Endodermal cell (in vitro differentiated cells): Measurements from ENCODE around the gene MCIDAS. TPM values are rescaled to one million over a fixed set of nuclear protein-coding genes. Genes with fewer than 3 reads are reported as not detected.

Experiments
- DNase-seq: peaks from one replicate; pipeline ENCODE4 v3.0.0-alpha.2; 2017
- H3K27ac ChIP-seq: 2 replicates; pipeline ENCODE4 v1.5.1; 2013; ENCODE audit warnings: mild to moderate bottlenecking, low read depth, low read length, moderate library complexity
- H3K27me3 ChIP-seq: 2 replicates; pipeline ENCODE4 v1.6.1; 2013; ENCODE audit warnings: mild to moderate bottlenecking, low read length, moderate library complexity; ENCODE audit not compliant: insufficient read depth, control insufficient read depth, poor library complexity, severe bottlenecking
- H3K36me3 ChIP-seq: 2 replicates; pipeline ENCODE4 v1.7.0; 2013; ENCODE audit warnings: mild to moderate bottlenecking, low read length, moderate library complexity; ENCODE audit not compliant: control insufficient read depth, insufficient read depth
- H3K4me1 ChIP-seq: one replicate; pipeline ENCODE4 v1.7.0; 2013; ENCODE audit warnings: low read length; ENCODE audit not compliant: control insufficient read depth, insufficient read depth
- H3K4me3 ChIP-seq: 2 replicates; pipeline ENCODE4 v1.5.1; 2013; ENCODE audit warnings: mild to moderate bottlenecking, low read length, moderate library complexity
- H3K9ac ChIP-seq: 2 replicates; pipeline ENCODE4 v1.6.1; 2013; ENCODE audit warnings: mild to moderate bottlenecking, low read length, moderate library complexity; ENCODE audit not compliant: poor library complexity, severe bottlenecking; ENCODE audit errors: extremely low read depth
- H3K9me3 ChIP-seq: 2 replicates; pipeline ENCODE4 v1.6.1; 2013; ENCODE audit warnings: mild to moderate bottlenecking, low read length, moderate library complexity; ENCODE audit not compliant: control insufficient read depth
- H3K27ac Mint-ChIP-seq: 2 replicates; pipeline ENCODE4 v1.8.0; 2020; ENCODE audit warnings: mixed read lengths
- H3K27me3 Mint-ChIP-seq: 2 replicates; pipeline ENCODE4 v1.8.0; 2021; ENCODE audit warnings: mild to moderate bottlenecking, mixed read lengths; ENCODE audit not compliant: insufficient read depth
- H3K36me3 Mint-ChIP-seq: 2 replicates; pipeline ENCODE4 v1.8.0; 2020; ENCODE audit warnings: low read depth, mixed read lengths
- H3K4me1 Mint-ChIP-seq: 2 replicates; pipeline ENCODE4 v1.8.0; 2020; ENCODE audit warnings: mixed read lengths
- H3K4me3 Mint-ChIP-seq: 2 replicates; pipeline ENCODE4 v1.8.0; 2020; ENCODE audit warnings: mild to moderate bottlenecking, moderate library complexity, mixed read lengths
- H3K9me3 Mint-ChIP-seq: 2 replicates; pipeline ENCODE4 v1.8.0; 2020; ENCODE audit warnings: mild to moderate bottlenecking, mixed read lengths
- CTCF ChIP-seq: fragments of 200-600 bp; sonication (generic); conservative IDR thresholded peaks from 2 replicates; pipeline ENCODE4 v1.5.0; 2021; ENCODE audit warnings: antibody characterized with exemption, mild to moderate bottlenecking
- WGBS, 2 experiments: methylation state at CpG; one replicate each; pipeline versions ENCODE4 v1.1.5 to v1.1.7; 2013; ENCODE audit warnings: missing lambda C conversion rate in 2 of 2, mixed read lengths in 1 of 2; ENCODE audit not compliant: insufficient coverage in 1 of 2, insufficient read length in 1 of 2; 5-methylcytosine and 5-hydroxymethylcytosine counted together
- total RNA-seq, 2 donors: library from RNA; stranded (reverse); fragmentation: NEBNext Ultra II Directional in 1 of 2; extraction: Animal tissue kit (Norgen Biotek cat#: 25700) in 1 of 2; gene quantifications; 2 replicates in 1 of 2; 3 replicates in 1 of 2; pipeline ENCODE4 v1.2.1, GENCODE V29; 2021

The MCIDAS gene
- total RNA-seq, 2 donors from 2014 or later, result 0.58 to 1.4 TPM

DNA sequence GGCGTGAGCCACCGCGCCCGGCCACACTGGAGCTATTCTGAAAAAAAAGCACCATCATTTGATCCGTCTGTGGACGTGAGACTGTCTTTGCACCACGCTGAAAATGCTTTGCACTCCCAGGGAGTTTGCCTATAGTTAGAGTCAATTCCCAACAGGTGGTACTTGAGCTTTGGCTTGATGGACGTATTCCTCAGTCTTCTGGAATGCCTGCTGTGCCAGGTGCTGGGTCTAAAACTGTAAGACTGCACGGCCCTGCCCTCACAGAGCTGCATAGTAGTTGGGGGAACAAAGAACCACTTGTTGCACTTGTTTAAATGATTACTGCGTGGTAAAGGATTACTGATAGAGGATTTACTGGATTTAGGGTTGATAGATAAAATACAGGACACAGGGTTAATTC lies 9.7 kb upstream of the MCIDAS start:
- no peaks in the 10 kb centered on the region for H3K9me3 Mint-ChIP-seq
- Histone ChIP-seq H3K36me3 (no peaks in the 10 kb centered on the region), H3K4me3 (no peak overlapping the region), H3K9me3 (no peaks in the 10 kb centered on the region), H3K27ac (no peak overlapping the region), H3K4me1 (peaks cover 2% of the 10 kb centered on the region), H3K27me3 (peaks cover 53% of the 10 kb centered on the region), H3K9ac (no peak overlapping the region)
- no peak overlapping the region for H3K4me3 Mint-ChIP-seq
- H3K27ac Mint-ChIP-seq, result no peak overlapping the region
- peaks cover 56% of the 10 kb centered on the region for H3K27me3 Mint-ChIP-seq
- no peak for DNase-seq
- H3K36me3 Mint-ChIP-seq, result no peaks in the 10 kb centered on the region
- peaks cover 10% of the 10 kb centered on the region for H3K4me1 Mint-ChIP-seq
- no peak for TF ChIP-seq CTCF
- 82 to 83% methylated on average over 9 to 10 of the region's 10 CpGs for WGBS, 2 experiments

GRCh38 chr5:55234121-55234700 lies 7.1 kb upstream of the MCIDAS start:
- peaks cover 79% of the 10 kb centered on the region for H3K27me3 Mint-ChIP-seq
- peak overlapping the region; percentile 80 for H3K4me3 Mint-ChIP-seq
- no peak for TF ChIP-seq CTCF
- WGBS, 2 experiments, result 4 to 5% methylated on average over 25 to 31 of the region's 31 CpGs
- peak; percentile 71 for DNase-seq
- H3K36me3 Mint-ChIP-seq, result no peaks in the 10 kb centered on the region
- Histone ChIP-seq H3K36me3 (no peaks in the 10 kb centered on the region), H3K9ac (no peak overlapping the region), H3K27me3 (peaks cover 79% of the 10 kb centered on the region), H3K4me1 (peaks cover 10% of the 10 kb centered on the region), H3K27ac (no peak overlapping the region), H3K9me3 (no peaks in the 10 kb centered on the region), H3K4me3 (peak overlapping the region; percentile 86)
- peak overlapping the region; percentile 19 for H3K27ac Mint-ChIP-seq
- H3K4me1 Mint-ChIP-seq, result peaks cover 10% of the 10 kb centered on the region
- no peaks in the 10 kb centered on the region for H3K9me3 Mint-ChIP-seq

DNA sequence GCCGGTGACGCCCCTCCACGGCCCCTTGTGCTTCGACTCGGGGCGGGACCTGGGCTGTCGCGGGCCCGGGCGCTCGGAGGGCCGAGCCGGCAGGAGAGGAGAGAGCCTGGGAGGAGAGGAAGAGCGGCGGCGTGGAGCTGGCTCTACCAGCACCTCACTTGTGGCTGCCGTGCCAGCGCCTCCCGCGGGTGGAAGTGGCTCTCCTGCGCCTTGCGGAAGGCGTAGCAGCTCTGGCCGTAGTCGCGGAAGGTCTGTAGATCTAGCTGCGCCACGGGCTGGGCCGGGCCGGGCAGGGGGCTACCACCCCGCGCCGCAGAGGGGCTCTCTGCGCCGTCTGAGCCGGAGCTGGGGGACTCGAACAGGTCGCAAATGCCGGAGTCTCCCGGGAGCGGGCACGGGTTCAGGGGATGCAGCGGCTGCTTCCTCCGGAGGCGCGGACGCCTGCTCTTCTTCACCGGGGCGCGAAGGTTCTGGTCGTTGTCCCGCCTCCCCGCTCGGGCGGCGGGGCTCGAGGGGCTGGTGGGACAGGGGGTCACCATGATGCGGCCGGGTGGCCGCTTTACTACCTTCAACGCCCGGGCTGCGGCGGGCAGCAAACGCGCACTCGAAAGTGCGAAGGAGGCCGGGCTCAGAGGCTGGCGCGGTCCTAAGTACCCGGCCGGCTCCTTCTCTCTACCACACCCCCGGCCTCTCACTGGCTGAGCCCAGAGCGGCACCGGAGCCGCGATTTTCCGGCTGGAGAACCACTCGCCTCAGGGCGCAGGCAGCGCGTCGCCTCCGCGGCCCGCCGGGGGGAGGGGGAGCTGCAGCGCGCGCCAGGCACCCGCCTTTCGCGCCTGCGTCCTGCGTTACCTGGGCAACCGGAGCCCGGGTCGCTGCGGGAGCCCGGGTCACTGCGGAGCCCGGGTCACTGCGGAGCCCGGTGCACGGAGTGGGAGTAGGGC lies 6.1 kb upstream of the MCIDAS start, which contains the start of gene CCNO:
Gene CCNO, minus strand, starts transcription at position 624 of the 944 bp plus-strand sequence. Its CDS starts 85 bp downstream, at position 539.
- peak within 1 kb of the TSS; percentile 19 for H3K27ac Mint-ChIP-seq
- H3K4me1 Mint-ChIP-seq, result peaks cover 10% of the 10 kb centered on the region
- no peak for TF ChIP-seq CTCF
- no peak within 1 kb of the TSS for H3K27ac ChIP-seq
- H3K27me3 Mint-ChIP-seq, result peaks cover 86% of the 10 kb centered on the region
- no peaks in the 10 kb centered on the region for H3K36me3 Mint-ChIP-seq
- no peaks in the 10 kb centered on the region for H3K36me3 ChIP-seq
- H3K27me3 ChIP-seq, result peaks cover 84% of the 10 kb centered on the region
- DNase-seq, result peak; percentile 94
- 0% methylated on average over 40 to 106 of the region's 106 CpGs for WGBS, 2 experiments
- peaks cover 10% of the 10 kb centered on the region for H3K4me1 ChIP-seq
- no peak within 1 kb of the TSS for H3K9ac ChIP-seq
- no peaks in the 10 kb centered on the region for H3K9me3 ChIP-seq
- H3K4me3 Mint-ChIP-seq, result peak within 1 kb of the TSS; percentile 80
- peak within 1 kb of the TSS; percentile 86 for H3K4me3 ChIP-seq
- H3K9me3 Mint-ChIP-seq, result no peaks in the 10 kb centered on the region
